Measurements from ENCODE around the gene ASTL.

The ASTL gene

GRCh38 chr2:96117701-96118588, 20.4 kb downstream of the ASTL start:
- no peak for TF ChIP-seq CTCF (IDR thresholded peaks at IDR 0.05; ENCODE audit: borderline replicate concordance, control extremely low read depth, extremely low read depth, insufficient read depth, missing control alignments)
- no peak for DNase-seq (ENCODE audit: low spot score)
- in situ Hi-C loops (cut with MboI; ENCODE audit: low sequenced_read_pairs, unreplicated experiment) = loop anchor here (25.0 kb wide), 1 partner anchor 106 kb away; no protein-coding TSS in a partner anchor

- in situ Hi-C loops (cut with MboI; ENCODE audit: low sequenced_read_pairs, unreplicated experiment) = loop anchor here (25.0 kb wide), 1 partner anchor 105 kb away; no protein-coding TSS in a partner anchor
- DNase-seq (ENCODE audit: low spot score) = peak; percentile 94
Measured at GRCh38 chr2:96116879-96117533, 21.3 kb downstream of the ASTL start.

GRCh38 chr2:96116424-96116878, 21.9 kb downstream of the ASTL start, which contains the start of gene ADRA2B:
TSS of gene ADRA2B (minus strand) at chr2:96116571. CDS start at chr2:96116149, 422 bp downstream.
- DNase-seq (ENCODE audit: low spot score) = peak; percentile 89

More at GRCh38 chr2:96116879-96117533, 21.3 kb downstream of the ASTL start:
- peak; percentile 87 for TF ChIP-seq CTCF (IDR thresholded peaks at IDR 0.05; ENCODE audit: borderline replicate concordance, control extremely low read depth, extremely low read depth, insufficient read depth, missing control alignments)

GRCh38 chr2:96115631-96116423, 22.5 kb downstream of the ASTL start:
- no peak for TF ChIP-seq CTCF (IDR thresholded peaks at IDR 0.05; ENCODE audit: borderline replicate concordance, control extremely low read depth, extremely low read depth, insufficient read depth, missing control alignments)
- DNase-seq (ENCODE audit: low spot score) = no peak
- in situ Hi-C loops (cut with MboI; ENCODE audit: low sequenced_read_pairs, unreplicated experiment) = loop anchor here (25.0 kb wide), 1 partner anchor 104 kb away; no protein-coding TSS in a partner anchor

More at GRCh38 chr2:96116424-96116878, 21.9 kb downstream of the ASTL start, which contains the start of gene ADRA2B:
- in situ Hi-C loops (cut with MboI; ENCODE audit: low sequenced_read_pairs, unreplicated experiment) = loop anchor here (25.0 kb wide), 1 partner anchor 104 kb away; no protein-coding TSS in a partner anchor
- no peak for TF ChIP-seq CTCF (IDR thresholded peaks at IDR 0.05; ENCODE audit: borderline replicate concordance, control extremely low read depth, extremely low read depth, insufficient read depth, missing control alignments)

GRCh38 chr2:96114903-96115581, 23.3 kb downstream of the ASTL start:
- TF ChIP-seq CTCF (IDR thresholded peaks at IDR 0.05; ENCODE audit: borderline replicate concordance, control extremely low read depth, extremely low read depth, insufficient read depth, missing control alignments) = no peak
- in situ Hi-C loops (cut with MboI; ENCODE audit: low sequenced_read_pairs, unreplicated experiment) = loop anchor here (25.0 kb wide), 1 partner anchor 103 kb away; no protein-coding TSS in a partner anchor
- no peak for DNase-seq (ENCODE audit: low spot score)
